Adipose tissue (tissue), 3 donors: ENCODE measurements around the gene COL4A6. TPM values are rescaled to one million over a fixed set of nuclear protein-coding genes. Genes with fewer than 3 reads are reported as not detected.
"Not testable (repeated sequence)": the region's sequence is repeated elsewhere in the genome, so short reads cannot be mapped to it uniquely, and the experiment has no call there.

ENCODE experiments used
- H3K27ac ChIP-seq: one replicate; pipeline ENCODE4 v1.5.1; 2013; ENCODE audit warnings: low read depth, low read length
- WGBS, 3 donors: extraction: QIAGEN DNeasy Blood & Tissue Kit; methylation state at CpG; one replicate each; pipeline ENCODE4 v1.1.7; 2013; 5-methylcytosine and 5-hydroxymethylcytosine counted together
- polyA plus RNA-seq, 3 donors: library from polyadenylated mRNA; stranded (reverse); fragments of 200-250 nt; gene quantifications; one replicate each; pipeline ENCODE4 v1.2.3, GENCODE V29; 2013
- donor health status: healthy with polysubstance abuse.
- donor health status: Bipolar disorder and iron deficiency.
- donor health status: healthy.

The COL4A6 gene
- polyA plus RNA-seq: 1 to 10 TPM in 1 of 3 donors, under 1 TPM in 2; 0.14 to 1.2 (median 0.46) TPM

DNA sequence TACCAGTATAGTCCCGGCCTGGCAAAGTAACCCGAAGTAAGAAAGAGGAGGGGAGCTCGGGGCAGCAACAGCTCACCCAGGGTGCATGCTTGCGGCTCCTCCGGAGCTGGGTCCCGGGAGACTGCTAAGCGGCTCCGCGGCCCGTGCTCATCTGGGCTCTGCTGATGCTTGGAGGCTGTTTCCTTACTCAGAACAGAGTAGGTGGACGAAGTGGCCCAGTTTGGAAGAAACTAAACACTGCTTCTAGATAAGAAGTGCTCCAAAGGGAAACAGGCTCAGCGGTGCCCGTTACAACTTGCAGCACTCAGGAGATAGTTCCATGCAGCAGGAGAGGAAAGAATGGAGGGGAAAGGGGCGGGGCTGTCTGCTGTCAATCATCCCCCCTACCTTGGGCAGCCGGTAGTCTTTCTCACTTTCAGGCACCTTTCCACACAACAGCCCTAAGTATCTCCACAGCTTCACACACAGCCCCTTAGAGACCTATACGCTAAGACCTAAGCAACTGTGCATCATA is at the start of gene COL4A6:
Gene COL4A6, minus strand, starts transcription at position 313 of the 514 bp plus-strand sequence. Its CDS starts 226 bp downstream, at position 87.
- WGBS, 3 donors: 4 to 26% (median 8%) methylated on average over 14 to 16 of the region's 16 CpGs
- no peak within 1 kb of the TSS for H3K27ac ChIP-seq

DNA sequence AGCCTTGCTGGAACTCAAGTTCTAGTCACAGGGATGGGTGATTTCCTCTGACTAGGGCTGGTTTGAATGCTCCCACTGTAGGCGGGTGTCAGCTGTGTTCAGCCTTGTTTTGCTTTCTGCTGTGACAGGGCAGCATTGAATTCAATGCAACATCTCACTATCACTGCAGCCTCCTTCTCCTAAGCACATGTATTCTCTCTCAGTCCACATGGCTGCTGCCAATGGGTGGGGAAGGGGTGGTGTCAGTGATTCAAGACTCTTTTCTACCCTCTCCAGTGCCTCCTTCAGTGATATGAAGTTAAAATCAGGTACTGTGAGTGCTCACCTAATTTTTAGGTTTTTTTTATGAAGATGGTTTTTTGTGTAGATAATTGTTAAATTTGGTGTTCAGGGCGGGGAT is 47.7 kb upstream of the COL4A6 start:
- H3K27ac ChIP-seq: no peak overlapping the region
- WGBS, 3 donors: 80 to 96% (median 86%) methylated on average over 2 of the region's 2 CpGs

DNA sequence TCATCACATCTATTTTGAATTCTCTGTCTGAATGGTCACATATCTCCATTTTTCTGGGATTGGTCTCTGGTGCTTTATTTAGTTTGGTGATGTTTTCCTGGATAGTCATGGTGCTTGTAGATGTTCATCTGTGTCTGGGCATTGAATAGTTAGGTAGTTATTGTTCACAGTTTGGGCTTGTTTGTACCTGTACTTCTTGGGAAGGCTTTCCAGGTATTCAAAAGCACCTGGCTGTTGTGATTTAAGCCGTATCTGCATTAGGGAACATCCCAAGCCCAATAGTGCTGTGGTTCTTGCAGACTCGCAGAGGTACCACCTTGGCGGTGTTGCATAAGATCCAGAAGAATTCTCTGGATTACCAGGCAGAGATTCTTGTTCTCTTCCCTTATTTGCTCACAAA is 46.0 kb upstream of the COL4A6 start:
- WGBS, 3 donors: 84 to 92% (median 91%) methylated on average over 3 of the region's 3 CpGs

DNA sequence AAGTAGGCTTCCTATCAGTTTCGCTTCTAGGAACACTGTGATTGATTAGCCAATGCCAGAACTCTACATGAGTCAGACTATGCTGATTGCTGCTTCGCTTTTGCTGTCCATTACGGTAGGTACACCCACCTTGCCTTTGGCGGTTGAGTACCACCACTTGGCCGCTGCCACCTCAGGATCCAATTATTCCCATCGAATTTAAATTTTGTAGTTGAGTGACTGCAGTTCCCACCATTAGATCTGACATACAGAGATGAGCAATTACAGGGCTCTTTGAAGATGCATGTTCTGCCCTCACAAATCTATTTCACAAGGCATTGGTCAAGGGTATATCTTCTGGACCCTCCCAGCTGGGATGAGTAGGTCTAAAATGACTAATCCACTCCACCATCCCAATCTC is 43.3 kb upstream of the COL4A6 start:
- H3K27ac ChIP-seq: not testable (repeated sequence)
- 87 to 94% (median 93%) methylated on average over 6 of the region's 6 CpGs for WGBS, 3 donors

More for the DNA sequence above, 46.0 kb upstream of the COL4A6 start:
- H3K27ac ChIP-seq: no peak overlapping the region

DNA sequence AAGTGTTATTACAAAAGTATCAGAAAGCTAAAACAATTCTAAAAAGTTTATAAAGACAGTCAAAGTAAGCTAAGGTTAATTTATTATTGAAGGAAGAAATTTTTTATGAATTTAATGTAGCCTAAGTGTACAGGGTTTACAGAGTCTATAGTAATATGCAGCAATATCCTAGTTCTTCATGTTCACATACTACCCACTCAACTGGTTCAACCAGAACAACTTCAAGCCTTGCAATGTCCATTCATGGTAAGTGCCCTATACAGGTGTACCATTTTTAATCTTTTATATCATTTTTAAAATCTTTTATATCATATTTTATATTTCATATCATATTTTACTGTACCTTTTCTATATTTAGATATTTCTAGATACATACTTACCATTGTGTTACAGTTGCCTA is 35.8 kb upstream of the COL4A6 start:
- no peak overlapping the region for H3K27ac ChIP-seq

DNA sequence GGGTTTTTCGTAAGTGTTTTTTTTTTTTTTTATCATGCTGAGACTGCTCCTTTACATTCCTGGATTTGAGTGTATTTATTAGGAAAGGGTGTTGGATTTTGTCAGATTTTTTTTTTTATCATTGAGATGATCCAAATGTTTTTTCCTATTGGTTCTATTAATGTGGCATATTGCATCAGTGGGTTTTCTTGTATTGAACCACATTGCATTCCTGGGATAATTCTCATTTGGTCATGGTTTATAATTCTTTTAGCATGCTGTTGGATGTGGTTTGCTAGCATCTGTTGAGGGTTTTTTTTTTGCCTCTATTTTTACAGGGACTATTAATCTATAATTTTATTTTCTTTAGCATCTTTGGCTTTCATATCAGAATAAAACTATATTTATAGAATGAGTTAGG is 30.3 kb upstream of the COL4A6 start:
- WGBS, 3 donors: 69 to 95% (median 90%) methylated on average over 1 of the region's 1 CpG
- H3K27ac ChIP-seq: no peak overlapping the region

DNA sequence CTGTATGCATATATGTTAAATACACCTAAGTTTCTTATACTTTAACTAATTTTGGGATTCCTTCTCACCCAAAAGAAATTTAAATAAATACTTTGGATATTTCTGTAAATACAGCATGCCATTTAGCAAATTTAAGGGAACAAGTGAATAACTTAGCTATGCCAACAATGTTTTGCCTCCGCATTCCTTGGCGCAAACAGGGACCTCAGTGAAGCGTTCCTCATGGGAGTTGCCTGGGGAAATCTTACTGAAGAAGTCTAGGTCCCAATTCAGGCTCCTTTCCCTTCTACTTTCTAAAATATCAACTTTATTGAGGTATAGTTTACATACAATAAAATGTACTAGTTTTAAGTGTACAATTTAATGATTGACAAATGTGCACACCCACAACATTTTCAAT is 26.4 kb upstream of the COL4A6 start:
- no peak overlapping the region for H3K27ac ChIP-seq
- 71 to 83% (median 73%) methylated on average over 3 of the region's 3 CpGs for WGBS, 3 donors

DNA sequence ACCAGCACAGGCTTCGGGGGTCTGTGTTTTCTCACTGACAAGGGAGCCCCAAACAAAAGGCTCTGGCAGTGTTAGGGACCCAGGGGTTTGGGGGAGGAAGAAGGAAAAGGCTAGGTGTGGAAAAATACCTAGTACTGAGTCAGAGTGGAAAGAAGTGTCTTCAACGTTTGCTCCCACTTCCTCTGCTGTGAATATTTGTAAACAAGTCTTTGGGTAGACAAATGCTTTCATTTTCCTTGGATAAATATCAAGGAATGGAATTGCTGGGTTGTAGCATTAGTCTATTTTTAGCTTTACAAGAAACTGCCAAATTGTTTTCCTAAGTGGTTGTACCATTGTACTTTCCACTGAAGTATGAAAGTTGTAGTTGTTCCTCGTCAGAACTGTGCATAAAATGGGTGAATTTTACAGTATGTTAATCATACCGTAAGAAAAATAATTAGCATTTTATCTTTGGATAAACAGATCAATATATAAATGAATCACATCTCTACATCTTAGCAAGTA is 18.8 kb upstream of the COL4A6 start:
- H3K27ac ChIP-seq: no peak overlapping the region
- 49 to 69% (median 66%) methylated on average over 4 of the region's 4 CpGs for WGBS, 3 donors

DNA sequence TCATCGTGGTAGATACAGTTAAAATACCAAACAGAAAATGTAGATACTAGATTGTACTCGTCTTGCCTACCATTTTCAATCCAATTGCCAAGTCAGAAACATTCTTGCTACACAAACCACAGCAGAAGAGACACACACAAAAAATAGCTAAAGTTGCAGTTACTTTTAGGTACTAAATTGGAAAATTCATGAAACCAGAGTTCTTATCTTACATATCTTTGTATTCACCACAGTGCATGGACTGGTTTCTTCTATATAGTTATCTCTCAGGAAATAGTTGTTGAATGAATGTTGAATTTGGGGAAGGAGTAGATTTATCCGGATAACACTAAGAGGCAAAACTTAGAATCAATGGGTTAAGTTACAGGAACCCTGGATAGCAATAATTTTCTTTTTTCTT is 15.6 kb upstream of the COL4A6 start:
- no peak overlapping the region for H3K27ac ChIP-seq
- WGBS, 3 donors: 64 to 84% (median 84%) methylated on average over 3 of the region's 3 CpGs

DNA sequence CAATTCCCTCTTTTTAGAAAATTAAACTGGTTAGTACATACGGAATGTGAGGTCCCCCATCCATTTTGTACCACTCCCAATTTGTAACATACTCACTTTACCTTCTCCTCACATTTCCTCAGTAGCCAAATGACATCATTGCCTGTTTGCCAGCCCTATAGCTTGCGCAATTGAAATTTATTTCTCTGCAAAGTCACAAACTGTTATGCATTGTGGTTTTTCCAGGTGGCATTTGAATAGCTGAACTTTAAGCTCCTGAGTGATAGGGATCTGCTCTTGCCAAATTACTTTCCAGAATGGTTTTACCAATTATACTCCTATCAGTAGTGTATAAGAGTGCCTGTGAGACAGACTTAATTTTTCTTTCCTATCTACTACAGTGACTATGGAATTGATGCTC is 9.1 kb upstream of the COL4A6 start:
- 46 to 77% (median 72%) methylated on average over 2 of the region's 2 CpGs for WGBS, 3 donors

DNA sequence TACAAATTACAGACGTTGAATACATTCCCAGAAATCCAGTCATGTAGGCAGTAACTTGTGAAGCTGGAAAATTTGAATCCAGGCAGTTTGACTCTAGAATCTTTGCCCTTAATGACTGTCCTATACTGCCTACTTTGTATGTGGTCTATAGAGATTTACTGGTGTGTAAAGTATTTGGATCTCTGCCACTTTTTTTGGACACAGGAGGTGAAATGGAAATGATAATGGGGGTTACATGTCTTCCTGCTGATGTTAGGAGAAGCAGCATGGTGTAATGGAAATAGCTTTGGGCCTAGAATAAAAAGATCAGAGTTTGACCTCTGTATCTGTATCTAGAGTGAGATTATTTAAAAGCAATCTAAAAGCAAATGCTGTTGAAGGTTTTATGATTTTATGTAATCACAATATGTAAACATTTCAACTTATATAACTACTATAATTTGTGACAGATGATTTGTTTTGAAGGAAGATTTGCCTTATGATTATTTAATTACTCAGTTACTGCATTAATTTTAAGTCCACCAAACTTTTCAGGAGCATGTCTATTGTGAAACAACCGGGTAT is 4.8 kb upstream of the COL4A6 start:
- 46 to 68% (median 65%) methylated on average over 2 of the region's 2 CpGs for WGBS, 3 donors
- H3K27ac ChIP-seq: no peak overlapping the region

More for the DNA sequence above, 9.1 kb upstream of the COL4A6 start:
- no peak overlapping the region for H3K27ac ChIP-seq

DNA sequence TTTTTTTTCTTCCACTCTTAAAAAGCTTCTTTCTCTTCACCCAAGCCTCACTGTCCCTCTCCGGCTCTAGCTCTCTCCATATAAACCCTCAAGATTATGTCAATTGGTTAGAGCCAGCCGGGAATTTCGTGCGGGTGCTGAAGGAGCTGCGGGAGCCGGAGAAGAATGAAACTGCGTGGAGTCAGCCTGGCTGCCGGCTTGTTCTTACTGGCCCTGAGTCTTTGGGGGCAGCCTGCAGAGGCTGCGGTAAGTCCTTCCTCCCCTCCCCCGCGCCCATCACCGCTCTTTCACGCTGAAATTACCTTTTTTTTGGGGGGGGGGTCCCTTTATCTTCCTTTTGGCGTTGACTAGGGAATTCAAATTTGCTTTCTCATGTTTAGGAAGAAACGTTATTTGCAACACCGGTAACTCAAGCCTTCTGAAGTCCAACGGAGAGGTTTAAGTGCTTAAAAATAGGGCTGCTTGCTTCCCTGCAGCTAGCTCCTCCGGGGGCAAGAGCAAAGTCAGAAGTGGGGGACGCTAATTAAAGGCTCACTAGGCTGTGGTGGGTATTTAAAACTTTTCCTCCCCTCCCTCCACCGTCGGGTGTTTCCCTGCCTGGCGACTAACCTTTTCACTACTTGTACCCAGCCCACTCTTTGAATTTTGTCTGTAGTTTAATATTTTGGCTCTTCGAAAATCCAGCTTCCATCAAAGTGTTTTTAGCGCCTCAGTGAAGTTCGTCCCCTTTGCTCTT is 1.9 kb upstream of the COL4A6 start:
- 1 to 17% (median 3%) methylated on average over 25 of the region's 25 CpGs for WGBS, 3 donors
- H3K27ac ChIP-seq: no peak overlapping the region

DNA sequence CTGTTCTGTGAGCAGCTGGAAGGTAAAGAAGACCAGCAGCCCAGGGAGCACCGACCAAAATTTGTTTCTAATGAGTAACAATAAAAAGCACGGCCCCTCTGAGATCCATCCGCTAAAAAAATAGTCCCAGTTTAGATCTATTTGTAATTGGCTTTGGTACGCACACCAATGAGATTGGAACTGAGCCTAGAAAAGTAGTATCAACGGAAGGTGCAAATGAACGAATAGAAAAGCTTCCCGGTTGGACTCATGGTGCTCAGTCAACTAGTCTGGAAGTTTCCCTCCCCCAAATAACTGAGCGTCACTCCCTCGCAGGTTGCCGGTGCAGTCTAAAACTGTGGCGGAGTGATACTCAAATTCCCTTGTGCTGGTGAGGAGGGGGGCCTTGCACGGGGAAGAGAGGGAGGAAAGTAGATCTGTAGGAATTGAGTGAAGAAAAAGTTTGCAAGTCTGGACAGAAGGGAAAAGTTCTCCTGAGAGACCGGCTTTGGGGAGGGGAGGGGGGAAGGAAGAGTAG is 1.3 kb upstream of the COL4A6 start, which contains the start of gene COL4A5:
Gene COL4A5, plus strand, starts transcription at position 413 of the 517 bp plus-strand sequence. CDS start 288 bp downstream, outside the sequence.
- 0 to 20% (median 2%) methylated on average over 12 to 13 of the region's 13 CpGs for WGBS, 3 donors
- H3K27ac ChIP-seq: no peak within 1 kb of the TSS

DNA sequence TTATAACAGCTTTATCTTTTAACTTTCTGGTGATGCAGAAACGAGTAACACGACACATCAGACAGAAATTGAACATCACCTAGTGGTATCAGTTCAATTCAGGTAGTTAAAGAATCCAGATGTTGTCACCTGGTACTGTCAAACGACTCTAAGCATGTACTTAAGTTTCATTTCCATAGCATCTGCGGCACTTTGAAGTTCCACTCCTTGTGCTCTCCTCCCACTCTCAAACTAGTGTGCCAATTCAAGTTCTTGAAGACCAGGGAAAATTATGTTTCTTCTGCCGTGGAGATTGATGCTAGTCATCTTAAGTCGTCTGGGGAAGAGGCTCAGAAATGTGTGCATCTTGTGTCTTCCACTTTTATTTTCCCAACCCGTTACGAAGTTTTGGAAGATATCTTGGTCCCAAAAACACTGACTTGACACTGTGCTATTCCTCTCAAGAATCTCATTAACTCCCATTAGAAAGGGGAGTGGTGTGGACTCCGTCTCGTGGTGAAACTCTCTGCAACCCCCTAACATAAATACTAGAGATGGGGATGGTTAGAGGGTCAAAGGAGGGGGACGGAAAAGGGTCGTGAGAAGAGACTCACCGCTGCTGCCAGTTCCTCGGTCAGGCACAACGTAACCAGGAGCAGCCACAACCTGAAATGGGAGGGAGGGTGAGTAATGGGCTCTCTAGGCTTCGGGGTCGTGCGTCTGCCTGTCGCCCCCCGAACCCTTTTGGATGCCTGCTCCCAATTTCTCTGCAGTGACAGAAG is 693 bp downstream of the COL4A6 start:
- H3K27ac ChIP-seq: no peak overlapping the region
- 19 to 27% (median 23%) methylated on average over 17 to 20 of the region's 20 CpGs for WGBS, 3 donors

DNA sequence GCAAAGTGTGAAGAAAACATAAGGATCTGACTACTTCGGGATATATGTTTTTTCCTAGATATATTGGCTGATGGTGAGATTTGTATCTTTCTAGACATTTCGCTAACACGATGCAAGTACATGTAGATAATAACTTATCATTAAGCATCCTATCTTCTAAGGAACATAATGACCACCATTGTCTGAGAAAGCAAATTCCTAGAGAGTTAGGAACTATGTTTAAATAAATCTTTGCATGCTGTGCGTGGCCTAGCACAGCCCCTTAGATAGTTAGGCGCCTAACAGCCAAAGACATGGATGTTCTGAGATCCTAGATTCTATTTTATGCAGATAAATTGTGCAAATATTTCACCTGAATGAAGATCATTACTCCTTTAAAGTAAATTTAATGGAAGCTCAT is 3.0 kb downstream of the COL4A6 start:
- H3K27ac ChIP-seq: no peak overlapping the region

DNA sequence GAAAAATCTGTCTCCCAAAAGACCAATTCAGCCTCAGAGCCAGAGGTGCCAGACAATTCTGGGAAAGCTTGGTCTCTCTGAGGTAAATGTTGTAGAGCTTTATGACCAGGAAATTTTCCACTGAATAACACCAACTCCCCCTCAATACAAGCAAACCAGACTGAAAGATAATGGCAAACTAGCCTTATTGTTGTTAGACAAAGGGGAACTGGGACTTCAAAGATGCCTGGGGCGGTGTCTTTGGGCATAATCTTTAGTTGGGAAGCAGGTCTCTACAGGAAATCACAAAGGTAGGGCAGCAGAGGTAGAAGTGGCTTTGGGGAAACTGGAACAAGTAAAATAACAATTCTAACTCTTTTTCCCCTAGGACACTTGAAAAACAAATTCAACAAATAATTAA is 12.0 kb downstream of the COL4A6 start:
- no peak overlapping the region for H3K27ac ChIP-seq
- 36 to 84% (median 80%) methylated on average over 1 of the region's 1 CpG for WGBS, 3 donors

More for the DNA sequence above, 3.0 kb downstream of the COL4A6 start:
- WGBS, 3 donors: 72 to 87% (median 72%) methylated on average over 5 of the region's 5 CpGs

DNA sequence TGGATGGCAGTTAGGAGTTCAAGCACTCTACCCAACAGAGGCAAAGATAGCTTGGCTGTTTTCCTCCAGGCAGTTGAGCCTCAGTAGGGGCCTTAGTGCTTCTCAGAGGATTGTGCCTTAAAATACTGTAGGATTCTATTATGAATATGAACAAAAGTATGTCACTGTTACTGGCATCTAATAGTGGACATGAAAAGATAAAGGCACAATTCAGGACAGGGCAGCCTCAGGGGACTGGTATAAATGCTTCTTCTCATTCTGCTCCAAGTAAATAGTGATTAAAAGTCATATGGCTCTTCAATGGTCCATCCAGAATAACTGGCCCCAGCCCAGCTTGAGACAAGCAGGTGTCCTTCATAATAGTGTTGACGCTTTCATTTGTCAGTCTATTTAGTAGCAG is 17.7 kb downstream of the COL4A6 start:
- WGBS, 3 donors: 48 to 94% (median 93%) methylated on average over 1 of the region's 1 CpG
- H3K27ac ChIP-seq: no peak overlapping the region

DNA sequence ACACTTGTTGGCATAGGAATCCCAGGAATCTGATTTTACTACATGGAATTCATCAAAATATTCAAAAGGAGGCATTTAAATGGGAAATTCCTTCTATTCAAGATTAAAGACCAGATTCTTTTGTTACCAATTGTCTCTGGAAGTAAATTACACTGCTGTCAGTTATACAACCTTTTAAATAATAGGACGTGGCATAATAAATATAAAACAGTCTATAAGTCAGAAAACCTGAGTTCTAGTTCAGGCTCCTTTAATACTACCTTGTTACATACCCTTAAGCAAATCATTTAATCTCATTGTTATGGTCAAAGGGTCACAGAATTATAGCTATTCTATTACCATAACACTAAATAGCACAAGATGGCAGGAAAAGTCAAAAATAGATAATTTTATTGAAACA is 18.8 kb downstream of the COL4A6 start:
- WGBS, 3 donors: 30 to 71% (median 59%) methylated on average over 1 of the region's 1 CpG
- no peak overlapping the region for H3K27ac ChIP-seq

DNA sequence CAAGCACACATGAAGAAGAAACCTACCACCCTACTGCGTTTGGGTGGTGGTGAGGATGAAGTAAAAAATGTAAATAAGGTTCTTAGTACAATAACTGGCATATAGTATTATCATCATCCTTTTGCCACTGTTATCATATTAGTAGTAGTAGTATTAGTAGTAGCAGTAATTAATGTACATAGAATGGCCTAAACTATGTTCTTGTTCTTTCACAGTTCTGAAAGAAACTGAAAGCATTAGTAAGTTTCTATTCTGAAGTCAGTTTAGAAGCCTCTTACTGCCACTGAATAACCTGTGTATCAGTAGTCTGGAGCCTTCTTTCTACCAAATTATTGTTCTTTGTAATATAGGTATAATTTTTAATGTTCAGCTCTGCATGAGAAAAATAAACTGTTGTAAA is 21.0 kb downstream of the COL4A6 start:
- H3K27ac ChIP-seq: no peak overlapping the region
- 41 to 73% (median 52%) methylated on average over 1 of the region's 1 CpG for WGBS, 3 donors
